ENCODE measurements around the gene GUCA1A. TPM values are rescaled to one million over a fixed set of nuclear protein-coding genes. Genes with fewer than 3 reads are reported as not detected.
"Not testable (repeated sequence)": the region's sequence is repeated elsewhere in the genome, so short reads cannot be mapped to it uniquely, and the experiment has no call there.

GUCA1A gene
- total RNA-seq, 3 donors from 2014 or later: not detected

DNA sequence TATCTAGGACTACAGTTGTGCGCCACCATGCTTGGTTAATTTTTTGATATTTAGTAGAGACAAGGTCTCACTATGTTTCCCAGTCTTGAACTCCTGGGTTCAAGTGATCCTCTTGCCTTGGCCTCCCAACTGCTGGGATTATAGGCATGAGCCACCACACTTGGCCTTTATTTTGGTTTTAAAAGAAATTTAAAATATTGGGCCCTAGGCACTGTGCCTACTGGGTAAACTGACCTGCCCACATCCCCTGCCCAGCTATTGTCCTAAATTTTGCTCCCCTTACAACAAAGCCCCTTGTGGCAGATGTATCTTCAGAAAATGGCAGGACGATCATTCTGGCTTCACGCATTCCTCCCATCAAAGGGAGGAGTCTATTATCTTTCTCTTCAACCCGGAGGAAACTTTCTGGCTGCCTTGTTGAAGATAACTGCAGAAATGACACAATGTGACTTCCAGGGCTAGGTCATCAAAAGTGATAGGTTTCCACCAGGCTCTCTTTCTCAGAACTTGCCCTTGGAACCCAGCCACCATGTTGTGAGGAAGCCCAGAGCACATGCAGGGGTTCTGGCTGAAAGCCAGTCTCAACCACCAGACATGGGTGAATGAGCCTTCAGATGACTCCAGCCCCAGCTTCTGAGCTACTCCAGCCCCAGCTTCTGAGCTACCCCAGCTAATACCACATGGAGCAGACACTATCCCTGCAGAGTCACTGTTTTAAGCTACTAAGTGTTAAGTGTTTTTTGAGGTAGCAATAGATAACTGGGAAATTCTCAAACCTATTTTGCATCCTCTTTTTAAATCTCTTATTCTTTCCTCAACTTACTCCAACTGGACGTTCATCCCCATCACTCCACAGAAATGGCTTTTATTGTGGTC is 26.2 kb downstream of the GUCA1A start:
- H3K4me1 Mint-ChIP-seq (ENCODE audit: low read depth): no peaks in the 10 kb centered on the region
- H3K27me3 Mint-ChIP-seq (ENCODE audit: low read depth): no peaks in the 10 kb centered on the region
- peaks cover 13% of the 10 kb centered on the region for H3K36me3 Mint-ChIP-seq (ENCODE audit: insufficient read depth)
- ATAC-seq: no peak
- H3K4me3 Mint-ChIP-seq: no peak overlapping the region
- no peak for DNase-seq
- peaks cover 5% of the 10 kb centered on the region for H3K9me3 Mint-ChIP-seq

- DNase-seq (no peak), ATAC-seq (no peak)
- no peak overlapping the region for H3K4me3 Mint-ChIP-seq
- peaks cover 5% of the 10 kb centered on the region for H3K9me3 Mint-ChIP-seq
- H3K4me1 Mint-ChIP-seq (ENCODE audit: low read depth): no peaks in the 10 kb centered on the region
- H3K36me3 Mint-ChIP-seq (ENCODE audit: insufficient read depth): peaks cover 13% of the 10 kb centered on the region
- no peaks in the 10 kb centered on the region for H3K27me3 Mint-ChIP-seq (ENCODE audit: low read depth)
These were observed 26.9 kb downstream of the GUCA1A start for GRCh38 chr6:42200035-42200434.

DNA sequence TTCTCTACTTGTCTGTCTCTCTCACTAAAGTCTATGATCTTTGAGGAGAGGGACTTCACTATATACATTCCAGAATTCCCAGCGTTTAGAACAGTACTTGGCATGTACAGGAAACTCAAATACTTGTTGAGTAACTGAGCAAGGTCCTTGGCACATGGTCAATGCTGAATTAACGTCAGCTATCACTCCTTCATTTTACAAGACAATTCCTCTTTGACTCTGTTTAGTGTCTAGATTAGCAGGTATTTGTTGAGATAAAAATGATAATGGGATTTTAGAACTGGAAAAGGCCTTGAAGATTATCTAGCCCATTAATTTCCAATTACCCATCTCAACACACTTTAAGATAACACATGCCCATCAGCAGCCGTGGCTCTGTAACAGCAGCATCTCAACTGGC is 28.2 kb downstream of the GUCA1A start:
- no peak for ATAC-seq
- no peaks in the 10 kb centered on the region for H3K27me3 Mint-ChIP-seq (ENCODE audit: low read depth)

DNA sequence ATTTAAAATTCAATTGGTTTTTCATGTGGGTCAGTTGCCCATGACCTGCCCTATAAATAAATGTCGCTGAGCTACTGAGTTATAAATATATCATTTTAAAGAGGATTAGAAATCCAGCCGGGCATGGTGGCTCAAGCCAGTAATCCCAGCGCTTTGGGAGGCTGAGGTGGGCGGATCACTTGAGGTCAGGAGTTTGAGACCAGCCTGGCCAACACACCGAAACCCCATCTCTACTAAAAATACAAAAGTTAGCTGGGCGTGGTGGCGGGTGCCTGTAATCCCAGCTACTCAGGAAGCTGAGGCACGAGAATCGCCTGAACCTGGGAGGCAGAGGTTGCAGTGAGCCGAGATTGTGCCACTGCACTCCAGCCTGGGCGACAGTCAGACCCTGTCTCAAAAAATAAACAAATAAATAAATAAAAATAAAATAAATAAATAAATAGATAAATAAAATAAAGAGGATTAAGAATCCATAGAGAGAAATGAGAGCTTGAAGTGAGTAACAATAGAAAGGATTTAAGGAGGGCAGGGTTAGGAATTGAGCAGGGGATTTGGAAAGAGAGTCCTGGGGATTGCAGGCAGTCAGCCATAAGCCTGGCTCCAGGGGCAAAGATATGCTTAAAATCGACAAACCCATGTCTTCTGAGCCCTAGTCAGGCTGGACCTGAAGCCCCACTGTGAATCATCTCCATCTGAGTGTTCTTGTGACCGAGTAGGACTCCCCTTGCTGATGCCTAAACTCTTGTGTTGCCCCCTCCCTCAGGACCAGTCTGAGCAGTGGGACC is 29.2 kb downstream of the GUCA1A start:
- H3K4me3 Mint-ChIP-seq; H3K27me3 Mint-ChIP-seq (ENCODE audit: low read depth); DNase-seq; H3K9me3 Mint-ChIP-seq; H3K4me1 Mint-ChIP-seq (ENCODE audit: low read depth); ATAC-seq: not testable (repeated sequence)
- H3K36me3 Mint-ChIP-seq (ENCODE audit: insufficient read depth): peaks cover 17% of the 10 kb centered on the region

More for the DNA sequence above, 28.2 kb downstream of the GUCA1A start:
- peaks cover 17% of the 10 kb centered on the region for H3K36me3 Mint-ChIP-seq (ENCODE audit: insufficient read depth)
- no peak overlapping the region for H3K4me3 Mint-ChIP-seq
- no peaks in the 10 kb centered on the region for H3K4me1 Mint-ChIP-seq (ENCODE audit: low read depth)
- peaks cover 5% of the 10 kb centered on the region for H3K9me3 Mint-ChIP-seq
- DNase-seq: no peak

- Mint-ChIP-seq H3K27me3 (ENCODE audit: low read depth) (no peaks in the 10 kb centered on the region), H3K4me1 (ENCODE audit: low read depth) (no peaks in the 10 kb centered on the region), H3K4me3 (no peak overlapping the region), H3K36me3 (ENCODE audit: insufficient read depth) (peaks cover 24% of the 10 kb centered on the region), H3K9me3 (peaks cover 5% of the 10 kb centered on the region)
- ATAC-seq (no peak), DNase-seq (no peak)
These were observed 30.0 kb downstream of the GUCA1A start for GRCh38 chr6:42203183-42203582.

DNA sequence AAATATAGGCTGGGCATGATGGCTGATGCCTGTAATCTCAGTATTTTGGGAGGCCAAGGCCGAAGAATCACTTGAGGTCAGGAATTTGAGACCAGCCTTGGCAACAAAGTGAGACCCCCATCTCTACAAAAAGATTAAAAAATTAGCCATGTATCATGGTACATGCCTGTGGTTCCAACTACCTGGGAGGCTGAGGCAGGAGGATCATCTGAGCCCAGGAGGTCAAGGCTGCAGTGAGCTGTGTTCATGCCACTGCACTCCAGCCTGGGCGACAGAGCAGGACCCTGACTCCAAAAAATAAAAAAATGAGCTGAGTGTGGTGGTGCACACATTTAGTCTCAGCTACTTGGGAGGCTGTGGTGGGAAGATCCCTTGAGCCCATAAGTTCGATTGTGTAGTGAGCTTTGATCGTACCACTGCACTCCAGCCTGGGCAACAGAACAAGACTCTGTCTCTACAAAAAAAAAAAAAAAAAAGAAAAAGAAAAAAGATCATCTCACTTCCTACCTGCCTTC is 31.7 kb downstream of the GUCA1A start:
- no peaks in the 10 kb centered on the region for H3K4me1 Mint-ChIP-seq (ENCODE audit: low read depth)
- no peak overlapping the region for H3K4me3 Mint-ChIP-seq
- no peaks in the 10 kb centered on the region for H3K27me3 Mint-ChIP-seq (ENCODE audit: low read depth)
- no peak for ATAC-seq
- DNase-seq: no peak
- H3K9me3 Mint-ChIP-seq: peaks cover 3% of the 10 kb centered on the region
- H3K36me3 Mint-ChIP-seq (ENCODE audit: insufficient read depth): peaks cover 30% of the 10 kb centered on the region

GRCh38 chr6:42207559-42207958 is 34.4 kb downstream of the GUCA1A start:
- H3K4me3 Mint-ChIP-seq; H3K4me1 Mint-ChIP-seq (ENCODE audit: low read depth); H3K27me3 Mint-ChIP-seq (ENCODE audit: low read depth); ATAC-seq; H3K9me3 Mint-ChIP-seq; DNase-seq: not testable (repeated sequence)
- H3K36me3 Mint-ChIP-seq (ENCODE audit: insufficient read depth): peaks cover 30% of the 10 kb centered on the region

DNA sequence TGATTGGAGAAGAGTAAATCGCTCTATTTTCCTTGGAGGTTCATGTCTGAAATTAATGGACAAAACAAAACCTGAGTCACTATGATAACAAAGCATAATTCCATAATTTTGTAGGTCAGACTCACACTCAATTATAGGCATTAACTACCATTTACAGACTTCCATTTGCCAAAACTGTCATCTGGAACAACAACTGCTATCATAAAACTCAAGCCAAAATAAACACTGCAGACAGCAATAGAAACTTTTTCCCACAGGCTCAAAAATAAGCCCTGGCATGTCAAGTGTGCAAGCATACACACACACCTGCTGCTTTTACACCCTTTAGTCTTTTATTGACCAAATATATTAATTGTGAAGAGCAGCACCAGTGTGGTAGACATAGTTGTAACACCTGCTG is 37.4 kb downstream of the GUCA1A start:
- Mint-ChIP-seq H3K4me1 (ENCODE audit: low read depth) (peaks cover 7% of the 10 kb centered on the region), H3K27me3 (ENCODE audit: low read depth) (no peaks in the 10 kb centered on the region), H3K9me3 (no peaks in the 10 kb centered on the region), H3K36me3 (ENCODE audit: insufficient read depth) (peaks cover 34% of the 10 kb centered on the region), H3K4me3 (no peak overlapping the region)
- no peak for ATAC-seq
- no peak for DNase-seq

DNA sequence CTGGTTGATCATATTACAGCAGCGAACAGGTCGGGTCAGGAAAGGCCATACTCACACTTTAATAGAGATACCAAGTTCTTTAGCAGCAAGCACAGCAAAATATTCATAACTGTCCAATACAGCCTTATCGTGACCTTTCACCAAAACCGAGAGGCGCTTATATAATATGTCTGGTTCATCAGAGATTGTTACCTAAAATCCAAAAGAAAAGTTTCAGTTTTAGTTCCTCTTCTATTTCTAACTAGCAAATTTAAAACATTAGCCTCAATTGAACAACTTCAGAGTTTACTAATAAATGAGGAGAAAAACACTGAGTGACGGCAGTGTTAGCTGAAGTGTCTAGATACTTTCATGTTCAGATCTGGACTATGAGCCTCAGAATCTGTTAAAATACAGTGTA is 38.6 kb downstream of the GUCA1A start:
- peaks cover 32% of the 10 kb centered on the region for H3K36me3 Mint-ChIP-seq (ENCODE audit: insufficient read depth)
- no peak for ATAC-seq
- no peaks in the 10 kb centered on the region for H3K9me3 Mint-ChIP-seq
- no peak overlapping the region for H3K4me3 Mint-ChIP-seq
- no peak for DNase-seq
- no peaks in the 10 kb centered on the region for H3K27me3 Mint-ChIP-seq (ENCODE audit: low read depth)
- peaks cover 15% of the 10 kb centered on the region for H3K4me1 Mint-ChIP-seq (ENCODE audit: low read depth)

DNA sequence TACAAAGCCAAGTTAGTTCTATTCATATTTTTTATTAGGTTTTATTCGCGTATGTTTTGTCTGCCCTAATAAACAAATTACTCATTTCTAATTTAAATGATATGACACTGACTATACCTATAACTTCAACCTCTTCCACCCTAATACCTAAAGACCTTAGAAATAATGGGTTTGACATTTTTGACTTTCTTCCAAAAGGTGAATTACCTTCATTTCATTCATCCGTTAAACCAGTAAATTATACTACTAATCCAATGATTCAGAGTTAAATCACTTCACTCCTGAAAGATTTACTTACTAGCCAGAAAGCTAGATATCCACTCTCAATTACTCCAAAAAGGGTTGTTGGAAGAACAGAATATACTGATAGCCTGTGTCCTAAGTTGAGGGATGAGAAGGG is 39.3 kb downstream of the GUCA1A start:
- ATAC-seq (no peak), DNase-seq (no peak)
- H3K9me3 Mint-ChIP-seq: no peaks in the 10 kb centered on the region
- no peaks in the 10 kb centered on the region for H3K27me3 Mint-ChIP-seq (ENCODE audit: low read depth)
- peaks cover 33% of the 10 kb centered on the region for H3K36me3 Mint-ChIP-seq (ENCODE audit: insufficient read depth)
- H3K4me3 Mint-ChIP-seq: no peak overlapping the region
- peaks cover 19% of the 10 kb centered on the region for H3K4me1 Mint-ChIP-seq (ENCODE audit: low read depth)

GRCh38 chr6:42216495-42216894 is 43.3 kb downstream of the GUCA1A start:
- not testable (repeated sequence) for ATAC-seq; DNase-seq; H3K27me3 Mint-ChIP-seq (ENCODE audit: low read depth); H3K9me3 Mint-ChIP-seq
- Mint-ChIP-seq H3K36me3 (ENCODE audit: insufficient read depth) (peaks cover 14% of the 10 kb centered on the region), H3K4me1 (ENCODE audit: low read depth) (peaks cover 22% of the 10 kb centered on the region), H3K4me3 (peak overlapping the region; percentile 97)

DNA sequence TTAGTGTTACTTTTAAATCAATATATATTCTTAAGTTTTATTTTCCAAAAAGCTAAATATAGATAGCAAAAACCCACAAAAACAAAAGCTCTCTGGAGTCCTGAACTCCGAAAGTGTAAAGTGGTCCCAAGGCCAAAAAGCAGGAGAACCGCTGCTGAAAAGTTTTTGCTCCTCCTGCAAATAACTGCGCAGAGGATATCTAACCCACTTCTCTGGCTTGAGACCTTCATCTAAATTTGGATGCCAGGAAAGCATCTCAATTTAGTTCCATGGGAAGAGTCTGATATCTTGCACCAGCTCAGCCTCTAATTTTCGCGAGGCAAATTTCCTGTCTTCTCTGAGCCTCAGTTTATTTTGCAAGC is 44.0 kb downstream of the GUCA1A start:
- Mint-ChIP-seq H3K27me3 (ENCODE audit: low read depth) (no peaks in the 10 kb centered on the region), H3K4me1 (ENCODE audit: low read depth) (peaks cover 22% of the 10 kb centered on the region), H3K36me3 (ENCODE audit: insufficient read depth) (peaks cover 14% of the 10 kb centered on the region), H3K9me3 (no peaks in the 10 kb centered on the region), H3K4me3 (peak overlapping the region; percentile 97)
- DNase-seq (no peak), ATAC-seq (no peak)

- DNase-seq (peak; percentile 85), ATAC-seq (peak; percentile 100)
- Mint-ChIP-seq H3K4me1 (ENCODE audit: low read depth) (peaks cover 22% of the 10 kb centered on the region), H3K9me3 (no peaks in the 10 kb centered on the region), H3K36me3 (ENCODE audit: insufficient read depth) (peaks cover 12% of the 10 kb centered on the region), H3K4me3 (peak within 1 kb of the TSS; percentile 97), H3K27me3 (ENCODE audit: low read depth) (no peaks in the 10 kb centered on the region)
These were observed 44.6 kb downstream of the GUCA1A start, which contains the start of gene MRPS10 for GRCh38 chr6:42217519-42218367. Gene MRPS10 (minus strand): TSS chr6:42217861. CDS start chr6:42217849, 12 bp downstream.

GRCh38 chr6:42220807-42221206 is 47.6 kb downstream of the GUCA1A start:
- peaks cover 27% of the 10 kb centered on the region for H3K4me1 Mint-ChIP-seq (ENCODE audit: low read depth)
- ATAC-seq (no peak), DNase-seq (no peak)
- H3K27me3 Mint-ChIP-seq (ENCODE audit: low read depth): no peaks in the 10 kb centered on the region
- peaks cover 3% of the 10 kb centered on the region for H3K36me3 Mint-ChIP-seq (ENCODE audit: insufficient read depth)
- no peak overlapping the region for H3K4me3 Mint-ChIP-seq
- H3K9me3 Mint-ChIP-seq: no peaks in the 10 kb centered on the region

Data from activated T-cell treated with anti-CD3 and anti-CD28 coated beads, Interleukin-2, amount 50 U/mL, for 4 hours (primary cell).